Measurements from ENCODE around the gene DLK2.

DLK2 gene

GRCh38 chr6:43436577-43437282, 18.6 kb downstream of the DLK2 start (continued):
- no peak for TF ChIP-seq ZFP30 (CRISPR knock-in tag; IDR thresholded peaks at IDR 0.05)
- no peak for TF ChIP-seq ESRRG (CRISPR knock-in tag; IDR thresholded peaks at IDR 0.05)
- TF ChIP-seq CREB5 (CRISPR knock-in tag; IDR thresholded peaks at IDR 0.05; ENCODE audit: low read depth): no peak
- TF ChIP-seq BACH2 (CRISPR knock-in tag; IDR thresholded peaks at IDR 0.05; ENCODE audit: borderline replicate concordance): no peak
- no peak; the same call in 1 of the 2 replicates for TF ChIP-seq RARB (CRISPR knock-in tag; IDR thresholded peaks at IDR 0.05)
- no peak for TF ChIP-seq ARNTL (CRISPR knock-in tag; IDR thresholded peaks at IDR 0.05; ENCODE audit: borderline replicate concordance, low read depth)

- TF ChIP-seq TOX (CRISPR knock-in tag; IDR thresholded peaks at IDR 0.05; ENCODE audit: borderline replicate concordance): no peak
- no peak for TF ChIP-seq ZNF565 (CRISPR knock-in tag; conservative IDR thresholded peaks at IDR 0.05; ENCODE audit: low read depth)
- TF ChIP-seq ZFP30 (CRISPR knock-in tag; IDR thresholded peaks at IDR 0.05): no peak
- no peak for TF ChIP-seq ZNF8 (CRISPR knock-in tag; IDR thresholded peaks at IDR 0.05)
- TF ChIP-seq, protein P1, sequence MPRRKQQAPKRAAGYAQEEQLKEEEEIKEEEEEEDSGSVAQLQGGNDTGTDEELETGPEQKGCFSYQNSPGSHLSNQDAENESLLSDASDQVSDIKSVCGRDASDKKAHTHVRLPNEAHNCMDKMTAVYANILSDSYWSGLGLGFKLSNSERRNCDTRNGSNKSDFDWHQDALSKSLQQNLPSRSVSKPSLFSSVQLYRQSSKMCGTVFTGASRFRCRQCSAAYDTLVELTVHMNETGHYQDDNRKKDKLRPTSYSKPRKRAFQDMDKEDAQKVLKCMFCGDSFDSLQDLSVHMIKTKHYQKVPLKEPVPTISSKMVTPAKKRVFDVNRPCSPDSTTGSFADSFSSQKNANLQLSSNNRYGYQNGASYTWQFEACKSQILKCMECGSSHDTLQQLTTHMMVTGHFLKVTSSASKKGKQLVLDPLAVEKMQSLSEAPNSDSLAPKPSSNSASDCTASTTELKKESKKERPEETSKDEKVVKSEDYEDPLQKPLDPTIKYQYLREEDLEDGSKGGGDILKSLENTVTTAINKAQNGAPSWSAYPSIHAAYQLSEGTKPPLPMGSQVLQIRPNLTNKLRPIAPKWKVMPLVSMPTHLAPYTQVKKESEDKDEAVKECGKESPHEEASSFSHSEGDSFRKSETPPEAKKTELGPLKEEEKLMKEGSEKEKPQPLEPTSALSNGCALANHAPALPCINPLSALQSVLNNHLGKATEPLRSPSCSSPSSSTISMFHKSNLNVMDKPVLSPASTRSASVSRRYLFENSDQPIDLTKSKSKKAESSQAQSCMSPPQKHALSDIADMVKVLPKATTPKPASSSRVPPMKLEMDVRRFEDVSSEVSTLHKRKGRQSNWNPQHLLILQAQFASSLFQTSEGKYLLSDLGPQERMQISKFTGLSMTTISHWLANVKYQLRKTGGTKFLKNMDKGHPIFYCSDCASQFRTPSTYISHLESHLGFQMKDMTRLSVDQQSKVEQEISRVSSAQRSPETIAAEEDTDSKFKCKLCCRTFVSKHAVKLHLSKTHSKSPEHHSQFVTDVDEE (CRISPR knock-in tag; IDR thresholded peaks at IDR 0.05): no peak
- no peak for TF ChIP-seq ARNTL (CRISPR knock-in tag; IDR thresholded peaks at IDR 0.05; ENCODE audit: borderline replicate concordance, low read depth)
- TF ChIP-seq, protein P2, sequence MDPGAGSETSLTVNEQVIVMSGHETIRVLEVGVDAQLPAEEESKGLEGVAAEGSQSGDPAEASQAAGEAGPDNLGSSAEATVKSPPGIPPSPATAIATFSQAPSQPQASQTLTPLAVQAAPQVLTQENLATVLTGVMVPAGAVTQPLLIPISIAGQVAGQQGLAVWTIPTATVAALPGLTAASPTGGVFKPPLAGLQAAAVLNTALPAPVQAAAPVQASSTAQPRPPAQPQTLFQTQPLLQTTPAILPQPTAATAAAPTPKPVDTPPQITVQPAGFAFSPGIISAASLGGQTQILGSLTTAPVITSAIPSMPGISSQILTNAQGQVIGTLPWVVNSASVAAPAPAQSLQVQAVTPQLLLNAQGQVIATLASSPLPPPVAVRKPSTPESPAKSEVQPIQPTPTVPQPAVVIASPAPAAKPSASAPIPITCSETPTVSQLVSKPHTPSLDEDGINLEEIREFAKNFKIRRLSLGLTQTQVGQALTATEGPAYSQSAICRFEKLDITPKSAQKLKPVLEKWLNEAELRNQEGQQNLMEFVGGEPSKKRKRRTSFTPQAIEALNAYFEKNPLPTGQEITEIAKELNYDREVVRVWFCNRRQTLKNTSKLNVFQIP (CRISPR knock-in tag; IDR thresholded peaks at IDR 0.05; ENCODE audit: borderline replicate concordance, low read depth): no peak
- no peak for TF ChIP-seq ZNF70 (CRISPR knock-in tag; IDR thresholded peaks at IDR 0.05)
- TF ChIP-seq ZC3H10 (CRISPR knock-in tag; IDR thresholded peaks at IDR 0.05): no peak
- no peak for TF ChIP-seq CSRNP3 (CRISPR knock-in tag; IDR thresholded peaks at IDR 0.05)
- TF ChIP-seq SNAI2 (CRISPR knock-in tag; IDR thresholded peaks at IDR 0.05): no peak
- TF ChIP-seq ZFP3 (CRISPR knock-in tag; IDR thresholded peaks at IDR 0.05): no peak
- TF ChIP-seq PPARA (CRISPR knock-in tag; IDR thresholded peaks at IDR 0.05; ENCODE audit: borderline replicate concordance): no peak
- no peak for TF ChIP-seq BACH2 (CRISPR knock-in tag; IDR thresholded peaks at IDR 0.05; ENCODE audit: borderline replicate concordance)
- no peak for TF ChIP-seq PATZ1 (CRISPR knock-in tag; IDR thresholded peaks at IDR 0.05; ENCODE audit: borderline replicate concordance)
- no peak for TF ChIP-seq CREB5 (CRISPR knock-in tag; IDR thresholded peaks at IDR 0.05; ENCODE audit: low read depth)
- no peak for TF ChIP-seq CSDC2 (CRISPR knock-in tag; IDR thresholded peaks at IDR 0.05)
- no peak for TF ChIP-seq TCF4 (CRISPR knock-in tag; IDR thresholded peaks at IDR 0.05; ENCODE audit: borderline replicate concordance)
- TF ChIP-seq RARB (CRISPR knock-in tag; IDR thresholded peaks at IDR 0.05): no peak
- TF ChIP-seq ISL1 (CRISPR knock-in tag; IDR thresholded peaks at IDR 0.05): no peak
- ATAC-seq: peak; percentile 8; the same call in 1 of the 3 replicates
These were observed 19.5 kb downstream of the DLK2 start for GRCh38 chr6:43435682-43436437.

Data from SK-N-SH treated with all-trans-retinoic acid at 6 μM for 48 hours (cell line).